LNCaP clone FGC (cell line): Measurements from ENCODE around the gene NEUROD2.

Source experiments
- DNase-seq: peaks from one replicate; pipeline ENCODE4 v3.0.0-alpha.2; 2011; ENCODE audit warnings: low read depth
- H3K4me3 ChIP-seq: 2 replicates; pipeline ENCODE4 v1.5.1; 2011; ENCODE audit warnings: mild to moderate bottlenecking, low read depth, low read length, control low read depth
- TF ChIP-seq, protein P1 (sequence below): IDR thresholded peaks from 2 replicates; pipeline ENCODE4 v1.5.1; 2012; ENCODE audit warnings: mild to moderate bottlenecking; ENCODE audit not compliant: control insufficient read depth, insufficient read depth; ENCODE audit errors: extremely low read depth

The NEUROD2 gene

DNA sequence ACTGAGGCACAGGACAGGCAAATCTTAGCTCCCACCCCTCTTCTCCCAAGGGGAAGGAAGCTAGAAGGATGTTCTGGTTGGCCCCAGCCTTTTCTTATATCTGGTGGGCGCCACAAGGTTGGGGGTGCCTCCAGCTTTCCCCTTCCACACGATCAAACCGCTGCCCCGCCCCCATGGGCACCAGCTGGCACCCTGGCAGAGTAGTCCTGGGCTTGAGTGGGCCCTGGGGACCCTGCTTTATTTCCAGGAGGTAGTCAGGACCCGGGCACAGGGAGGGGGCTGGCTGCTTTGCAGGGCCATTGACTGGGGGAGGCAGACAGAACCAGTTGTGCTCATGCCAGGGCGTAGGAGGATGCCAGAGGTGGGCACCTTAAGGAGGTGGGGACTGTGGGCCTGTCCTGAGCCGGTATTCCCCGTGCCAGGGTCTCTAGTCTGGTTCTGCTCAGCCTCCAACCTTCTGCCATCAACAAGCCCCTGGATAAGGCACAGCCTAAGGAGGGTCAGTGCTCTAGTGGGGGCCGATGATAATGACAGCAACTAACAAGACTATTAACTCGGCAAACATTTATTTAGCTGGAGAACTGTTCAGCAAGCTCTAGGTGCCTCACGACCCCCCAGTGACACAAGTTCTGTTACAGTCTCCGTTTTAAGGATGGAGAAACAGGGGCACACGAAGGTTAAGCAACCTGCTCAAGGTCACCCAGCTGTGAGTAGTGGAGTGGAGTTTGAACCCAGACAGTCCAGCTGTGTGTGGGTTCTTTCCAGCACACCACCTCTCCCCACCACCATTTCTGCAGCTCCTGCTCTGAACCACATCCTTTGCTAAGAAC is 11.5 kb upstream of the NEUROD2 start:
- TF ChIP-seq, protein P1, sequence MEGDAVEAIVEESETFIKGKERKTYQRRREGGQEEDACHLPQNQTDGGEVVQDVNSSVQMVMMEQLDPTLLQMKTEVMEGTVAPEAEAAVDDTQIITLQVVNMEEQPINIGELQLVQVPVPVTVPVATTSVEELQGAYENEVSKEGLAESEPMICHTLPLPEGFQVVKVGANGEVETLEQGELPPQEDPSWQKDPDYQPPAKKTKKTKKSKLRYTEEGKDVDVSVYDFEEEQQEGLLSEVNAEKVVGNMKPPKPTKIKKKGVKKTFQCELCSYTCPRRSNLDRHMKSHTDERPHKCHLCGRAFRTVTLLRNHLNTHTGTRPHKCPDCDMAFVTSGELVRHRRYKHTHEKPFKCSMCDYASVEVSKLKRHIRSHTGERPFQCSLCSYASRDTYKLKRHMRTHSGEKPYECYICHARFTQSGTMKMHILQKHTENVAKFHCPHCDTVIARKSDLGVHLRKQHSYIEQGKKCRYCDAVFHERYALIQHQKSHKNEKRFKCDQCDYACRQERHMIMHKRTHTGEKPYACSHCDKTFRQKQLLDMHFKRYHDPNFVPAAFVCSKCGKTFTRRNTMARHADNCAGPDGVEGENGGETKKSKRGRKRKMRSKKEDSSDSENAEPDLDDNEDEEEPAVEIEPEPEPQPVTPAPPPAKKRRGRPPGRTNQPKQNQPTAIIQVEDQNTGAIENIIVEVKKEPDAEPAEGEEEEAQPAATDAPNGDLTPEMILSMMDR = no peak
- no peak for DNase-seq
- H3K4me3 ChIP-seq = peak overlapping the region; percentile 55; the same call in 1 of the 2 replicates

DNA sequence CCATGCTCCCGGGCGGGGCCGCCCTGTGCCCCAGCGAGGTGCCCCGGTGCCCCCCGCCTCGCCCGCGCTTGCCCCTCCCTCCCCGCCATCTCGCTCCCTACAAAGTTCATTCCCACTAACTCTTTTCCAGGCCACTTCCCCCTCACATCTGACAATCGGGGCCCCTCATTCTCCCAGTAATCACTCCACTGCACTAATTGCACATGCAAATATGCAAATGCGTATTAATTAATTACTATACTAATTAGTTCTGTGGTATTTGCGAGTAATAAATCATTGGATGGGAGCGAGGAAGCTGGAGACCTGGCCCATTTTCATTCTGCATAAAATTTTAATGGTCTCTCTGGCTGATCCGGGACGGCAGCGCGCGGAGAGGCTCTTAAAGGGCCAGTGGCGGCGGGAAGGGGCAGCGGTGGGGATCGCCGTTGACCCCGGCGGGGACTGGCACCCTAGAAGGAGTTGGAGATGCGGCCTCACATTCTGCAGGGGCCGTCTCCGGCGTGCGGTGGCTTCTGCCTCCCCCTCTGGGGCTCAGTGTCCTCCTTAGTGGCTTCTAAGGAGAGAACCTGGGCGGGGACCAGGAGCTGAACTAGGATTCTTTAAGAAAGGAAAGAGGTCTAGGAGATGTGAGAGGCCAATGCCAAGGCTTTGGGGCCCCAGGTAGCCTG is 10.7 kb upstream of the NEUROD2 start:
- DNase-seq = no peak
- peak overlapping the region; percentile 55 for H3K4me3 ChIP-seq
- TF ChIP-seq, protein P1 = no peak

DNA sequence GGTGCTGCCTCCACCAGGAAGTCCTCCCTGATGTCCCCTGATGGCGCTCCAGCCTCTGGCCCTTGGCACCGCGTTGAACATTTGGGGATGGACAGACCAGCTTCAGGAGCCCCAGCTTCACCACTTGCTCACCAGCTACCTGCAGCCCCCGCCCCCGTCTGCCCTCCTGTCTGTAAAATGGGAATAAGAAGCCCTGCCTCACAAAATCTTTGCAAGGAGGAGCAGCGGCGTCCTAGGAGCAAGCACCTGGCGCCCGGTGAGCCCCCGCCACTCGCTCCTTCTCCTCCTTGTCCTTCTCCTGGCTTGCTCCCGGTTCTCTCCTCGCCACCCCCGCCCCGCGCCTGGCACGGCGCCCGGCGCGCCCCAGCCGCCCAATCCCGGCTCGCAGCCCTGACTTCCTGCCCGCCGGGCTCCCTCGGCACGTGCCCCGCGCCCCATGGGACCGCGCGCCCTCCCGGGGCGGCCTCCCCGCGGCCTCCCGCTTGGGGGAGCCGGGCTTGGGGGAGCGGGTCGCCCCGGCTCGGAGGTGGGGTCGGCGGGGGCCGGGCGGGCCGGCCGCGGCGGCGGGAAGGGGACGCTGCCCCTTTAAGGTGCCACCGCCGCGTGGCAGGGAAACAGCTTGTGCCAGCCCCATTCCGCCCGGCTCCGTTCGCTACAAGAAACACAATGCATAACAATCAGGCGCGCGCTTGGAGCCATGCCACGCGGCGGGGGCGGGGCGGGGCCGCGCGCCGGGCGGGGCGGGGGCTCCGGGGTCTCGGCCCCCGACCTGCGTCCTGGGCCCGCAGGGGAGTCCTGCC is 9.9 kb upstream of the NEUROD2 start:
- peak overlapping the region; percentile 55 for H3K4me3 ChIP-seq
- DNase-seq = peak; percentile 47
- TF ChIP-seq, protein P1 = no peak

DNA sequence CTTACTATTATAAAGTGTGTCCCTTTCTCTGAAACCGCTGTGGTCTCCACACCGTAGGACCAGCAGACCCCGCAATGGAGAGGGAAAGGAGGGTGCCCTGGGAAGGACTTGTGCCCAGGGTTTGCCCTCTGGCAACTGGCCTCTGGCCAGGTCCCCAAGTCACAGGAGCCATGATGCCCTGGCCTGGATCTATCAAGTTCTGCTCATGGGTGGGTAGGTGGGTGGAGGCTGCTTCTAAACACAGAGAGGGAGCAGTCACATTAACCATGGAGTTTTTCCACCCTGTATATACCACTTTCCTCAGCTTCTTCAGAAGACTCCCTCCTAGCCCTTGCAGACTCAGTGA is 9.4 kb upstream of the NEUROD2 start:
- DNase-seq = no peak
- TF ChIP-seq, protein P1 = no peak
- H3K4me3 ChIP-seq = peak overlapping the region; percentile 45

DNA sequence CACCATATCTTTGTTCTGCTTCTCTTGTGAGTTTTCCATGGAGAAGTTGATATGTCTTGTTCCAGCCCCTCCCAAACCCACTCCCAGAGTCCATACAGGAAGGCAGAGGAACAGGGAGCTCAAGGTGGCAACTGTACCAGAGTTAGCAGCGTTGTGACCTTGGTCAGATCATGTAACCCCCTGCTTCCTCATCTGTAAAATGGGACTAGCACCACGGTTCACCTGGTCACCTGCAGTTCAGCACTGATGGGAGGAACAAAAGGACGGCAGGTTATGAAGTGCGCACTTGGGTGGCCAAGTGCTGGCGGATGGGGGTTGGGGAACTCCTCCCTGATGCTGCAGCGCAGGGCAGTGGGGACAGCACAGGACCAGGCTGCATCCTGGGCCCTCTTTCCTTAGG is 7.7 kb upstream of the NEUROD2 start:
- no peak overlapping the region for H3K4me3 ChIP-seq
- no peak for DNase-seq
- TF ChIP-seq, protein P1 = no peak

DNA sequence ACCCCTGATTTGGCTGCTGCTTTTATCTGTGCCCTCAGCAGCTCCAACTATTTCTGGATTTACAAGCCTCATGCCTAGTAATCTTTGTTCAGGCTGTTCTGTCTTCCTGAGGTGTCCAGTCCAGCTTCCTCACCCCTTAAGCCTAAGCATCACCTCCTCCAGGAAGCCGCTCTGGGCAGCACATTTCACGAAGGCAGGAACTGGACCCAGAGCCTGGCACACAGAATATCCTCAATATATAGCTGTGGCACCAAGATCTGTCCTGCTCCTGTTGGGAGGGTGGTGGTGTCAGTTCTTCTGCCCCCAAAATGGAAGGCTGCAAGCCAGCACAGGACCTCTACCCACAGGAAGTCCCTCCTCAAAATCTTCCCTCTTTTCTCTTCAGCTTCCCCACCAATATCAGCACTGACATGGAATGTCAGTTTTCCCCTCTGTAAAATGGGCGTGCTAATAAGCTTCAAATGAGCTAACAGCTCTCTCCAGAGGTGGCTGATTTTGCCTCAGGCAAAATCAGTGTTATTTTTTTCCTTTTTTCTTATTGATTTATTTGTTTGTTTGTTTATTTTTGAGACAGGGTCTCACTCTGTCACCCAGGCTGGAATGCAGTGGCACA is 6.9 kb upstream of the NEUROD2 start:
- TF ChIP-seq, protein P1 = no peak
- H3K4me3 ChIP-seq = no peak overlapping the region
- DNase-seq = no peak
